IMR-90 (cell line): Measurements from ENCODE around the gene AMBRA1.
"Not testable (repeated sequence)": the region's sequence is repeated elsewhere in the genome, so short reads cannot be mapped to it uniquely, and the experiment has no call there.

Experiments used
- BHLHE40 ChIP-seq: fragments of 150-350 bp; IDR thresholded peaks from 2 replicates; pipeline ENCODE4 v1.6.1; 2016; ENCODE audit warnings: mild to moderate bottlenecking, low read depth, low read length
- CHD1 ChIP-seq: IDR thresholded peaks from 2 replicates; pipeline ENCODE4 v1.6.1; 2012; ENCODE audit warnings: low read depth, low read length, improper control_type of control experiment
- CTCF ChIP-seq: conservative IDR thresholded peaks from 2 replicates; pipeline ENCODE4 v1.5.1; 2012; ENCODE audit warnings: mild to moderate bottlenecking, low read depth, low read length, improper control_type of control experiment
- ELK1 ChIP-seq: fragments of 150-350 bp; IDR thresholded peaks from 2 replicates; pipeline ENCODE4 v1.6.1; 2016; ENCODE audit warnings: low read depth, mild to moderate bottlenecking, low read length, moderate library complexity, borderline replicate concordance
- FOS ChIP-seq: fragments of 150-350 bp; IDR thresholded peaks from 2 replicates; pipeline ENCODE4 v1.6.1; 2016; ENCODE audit warnings: low read depth, low read length
- MAFK ChIP-seq: IDR thresholded peaks from 2 replicates; pipeline ENCODE4 v1.6.1; 2012; ENCODE audit warnings: low read depth, low read length, improper control_type of control experiment
- MAZ ChIP-seq: IDR thresholded peaks from 2 replicates; pipeline ENCODE4 v1.6.1; 2012; ENCODE audit warnings: low read depth, mild to moderate bottlenecking, low read length, improper control_type of control experiment, moderate library complexity, borderline replicate concordance
- POLR2A ChIP-seq: IDR thresholded peaks from 2 replicates; pipeline ENCODE4 v1.6.1; 2012; ENCODE audit warnings: mild to moderate bottlenecking, low read depth, low read length
- RAD21 ChIP-seq: IDR thresholded peaks from 2 replicates; pipeline ENCODE4 v1.6.1; 2012; ENCODE audit warnings: low read length, improper control_type of control experiment
- RCOR1 ChIP-seq: IDR thresholded peaks from 2 replicates; pipeline ENCODE4 v1.6.1; 2012; ENCODE audit warnings: mild to moderate bottlenecking, low read length, improper control_type of control experiment; ENCODE audit not compliant: insufficient replicate concordance
- SMC3 ChIP-seq: fragments of 150-350 bp; IDR thresholded peaks from 2 replicates; pipeline ENCODE4 v1.6.1; 2016; ENCODE audit warnings: low read depth, mild to moderate bottlenecking, antibody characterized with exemption, low read length, moderate library complexity
- USF2 ChIP-seq: fragments of 150-350 bp; IDR thresholded peaks from 2 replicates; pipeline ENCODE4 v1.6.1; 2017; ENCODE audit warnings: mild to moderate bottlenecking, antibody characterized with exemption, low read length, low read depth

- not testable (repeated sequence) for TF ChIP-seq FOS, BHLHE40, POLR2A, CTCF, SMC3, RAD21, USF2, MAZ, CHD1, ELK1, MAFK, RCOR1
Measured at GRCh38 chr11:46583513-46583912, 10.3 kb downstream of the AMBRA1 start.
